AG04449 (cell line): ENCODE data around the gene GOLGA8S.
"Not testable (repeated sequence)": the region's sequence is repeated elsewhere in the genome, so short reads cannot be mapped to it uniquely, and the experiment has no call there.

Source experiments
- CTCF ChIA-PET: fragments of 350-600 bp; formaldehyde crosslinking; extraction: SDS; loops from one replicate; lab custom pipeline; 2021; ENCODE audit warnings: antibody characterized with exemption; lab: Yijun Ruan, JAX
- POLR2A ChIA-PET: fragments of 400-600, 350-600 bp; formaldehyde crosslinking; extraction: SDS; loops from one replicate; lab custom pipeline; 2020; ENCODE audit warnings: antibody characterized with exemption, inconsistent platforms; lab: Yijun Ruan, JAX
- DNase-seq: peaks from one replicate; pipeline ENCODE4 v3.0.0-alpha.2; 2010; ENCODE audit warnings: low read depth, low spot score
- H3K4me3 ChIP-seq: 2 replicates; pipeline ENCODE4 v1.5.1; 2011; ENCODE audit warnings: low read depth, mild to moderate bottlenecking, control low read depth, low read length
- CTCF ChIP-seq: IDR thresholded peaks from one replicate; pipeline ENCODE4 v1.5.1; 2011; ENCODE audit warnings: mild to moderate bottlenecking, moderate library complexity, low read length, control low read depth, inconsistent platforms; ENCODE audit not compliant: insufficient read depth; ENCODE audit errors: missing control alignments

Gene GOLGA8S

DNA sequence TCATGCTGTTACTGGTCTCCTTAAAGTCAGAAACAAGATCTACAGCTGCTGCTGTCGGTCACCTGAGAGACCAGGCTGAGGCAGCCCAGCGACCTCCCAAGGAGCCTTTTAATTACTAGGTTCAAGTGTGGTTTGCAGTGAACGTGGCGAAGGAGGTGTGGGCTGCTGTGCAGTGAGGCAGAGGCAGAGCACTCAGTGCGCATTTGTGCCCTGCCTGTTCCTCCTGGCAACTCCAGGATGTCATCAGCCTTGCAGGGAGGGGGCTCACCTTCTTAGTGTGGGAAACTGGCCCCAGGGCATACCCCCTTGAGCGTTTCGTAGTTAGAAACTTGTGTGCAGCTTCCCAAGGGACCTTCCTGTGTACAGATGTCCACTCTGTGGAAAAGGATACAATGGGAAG is 26.6 kb downstream of the GOLGA8S start:
- CTCF ChIA-PET, DNase-seq, POLR2A ChIA-PET, H3K4me3 ChIP-seq: not testable (repeated sequence)

- TF ChIP-seq CTCF = no peak
- H3K4me3 ChIP-seq = no peak overlapping the region
- ChIA-PET POLR2A (no interaction called here), CTCF (no interaction called here)
- DNase-seq = no peak
Observed at GRCh38 chr15:23384371-23384770, 29.8 kb downstream of the GOLGA8S start.

DNA sequence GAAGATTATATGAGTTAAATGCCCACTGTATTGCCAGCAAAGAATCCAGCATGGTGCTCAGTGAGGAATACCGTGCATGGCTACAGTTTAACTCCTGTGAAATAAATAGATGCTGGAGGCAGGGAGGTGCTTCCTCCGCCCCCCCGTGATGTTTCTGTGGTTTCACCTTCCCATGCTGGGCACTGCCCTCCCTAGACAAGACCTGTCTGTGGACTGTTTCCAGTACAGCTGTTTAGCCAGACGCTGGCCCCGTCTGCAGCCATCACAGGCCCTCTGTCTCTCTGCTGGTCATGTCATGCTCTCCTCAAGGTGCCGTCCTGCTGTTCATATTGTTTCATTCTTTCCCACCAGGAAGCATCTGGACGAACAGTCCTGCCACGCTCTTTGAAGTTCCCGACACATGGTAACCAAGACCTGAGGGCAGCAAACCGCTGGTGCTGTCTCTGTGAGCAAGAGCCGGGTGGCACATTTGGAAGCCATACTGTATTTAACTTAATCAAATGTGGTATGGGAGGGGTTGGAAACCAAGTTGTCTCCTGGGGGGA is 31.4 kb downstream of the GOLGA8S start:
- H3K4me3 ChIP-seq = no peak overlapping the region
- ChIA-PET CTCF (no interaction called here), POLR2A (no interaction called here)
- no peak for DNase-seq
- no peak for TF ChIP-seq CTCF

GRCh38 chr15:23387621-23388190 is 33.2 kb downstream of the GOLGA8S start:
- ChIA-PET CTCF (no interaction called here), POLR2A (no interaction called here)
- no peak for DNase-seq
- no peak for TF ChIP-seq CTCF
- H3K4me3 ChIP-seq = no peak overlapping the region

DNA sequence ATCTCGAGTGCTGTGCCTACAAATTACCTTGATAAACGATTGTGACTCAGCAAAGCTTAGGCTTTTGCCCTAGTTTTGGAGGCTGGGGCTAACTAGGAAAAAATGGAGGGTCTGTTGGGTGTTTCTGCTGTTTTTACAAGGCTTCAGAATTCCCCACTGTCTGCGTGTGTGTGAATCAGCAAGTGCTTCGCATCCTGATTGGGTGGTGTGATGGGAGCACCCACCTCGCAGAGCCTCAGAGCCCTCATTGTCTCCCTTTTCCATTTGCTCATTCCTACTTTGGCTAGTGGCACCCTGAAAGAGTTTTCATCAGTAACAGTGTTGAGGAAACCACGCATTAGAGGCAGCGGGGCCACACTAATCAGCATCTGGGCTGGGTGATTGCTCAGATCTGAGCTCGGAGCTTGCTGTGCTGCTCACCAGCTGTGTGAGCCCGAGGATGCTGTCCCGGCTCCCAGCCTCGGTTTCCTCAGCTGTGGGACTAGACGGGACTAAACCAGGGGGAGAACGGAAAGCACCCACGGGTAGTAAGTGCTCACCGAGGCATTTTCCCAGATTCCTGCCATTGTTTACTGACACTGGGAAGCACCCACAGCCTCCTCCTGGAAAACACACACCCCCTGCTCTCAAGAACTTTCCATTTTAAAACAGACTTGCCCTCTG is 40.6 kb downstream of the GOLGA8S start:
- ChIA-PET POLR2A (no interaction called here), CTCF (no interaction called here)
- no peak overlapping the region for H3K4me3 ChIP-seq
- no peak for TF ChIP-seq CTCF
- DNase-seq = no peak

- no peak for TF ChIP-seq CTCF
- ChIA-PET CTCF (no interaction called here), POLR2A (no interaction called here)
- no peak for DNase-seq
- H3K4me3 ChIP-seq = no peak overlapping the region
Observed at GRCh38 chr15:23395832-23396231, 41.3 kb downstream of the GOLGA8S start.

DNA sequence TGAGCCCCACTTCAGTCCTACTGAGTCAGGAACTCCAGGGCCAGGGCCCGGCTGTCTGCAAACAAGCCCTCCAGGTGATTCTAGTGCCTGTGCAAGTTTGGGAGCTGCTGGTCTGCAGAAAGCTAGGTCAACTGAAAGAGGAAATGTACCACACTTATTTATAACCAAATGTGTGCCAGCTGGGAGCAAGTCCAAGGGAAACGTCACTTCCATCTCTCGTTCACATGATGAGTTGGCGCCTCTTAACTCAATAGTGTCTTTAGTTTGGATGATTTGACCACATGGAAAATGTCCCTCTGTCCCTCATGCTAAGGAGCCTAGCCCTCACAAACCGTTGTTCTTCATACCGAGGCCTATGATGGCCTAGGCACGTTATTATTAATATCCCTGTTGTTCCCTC is 43.2 kb downstream of the GOLGA8S start:
- no peak overlapping the region for H3K4me3 ChIP-seq
- ChIA-PET POLR2A (no interaction called here), CTCF (no interaction called here)
- no peak for DNase-seq
- TF ChIP-seq CTCF = no peak

GRCh38 chr15:23398357-23398756 is 43.8 kb downstream of the GOLGA8S start:
- POLR2A ChIA-PET, DNase-seq, H3K4me3 ChIP-seq, CTCF ChIA-PET: not testable (repeated sequence)

GRCh38 chr15:23399207-23399606 is 44.7 kb downstream of the GOLGA8S start:
- H3K4me3 ChIP-seq, DNase-seq, CTCF ChIA-PET, POLR2A ChIA-PET: not testable (repeated sequence)
